Liver (tissue), 9 donors: ENCODE data around the gene EXOC6B. TPM values are rescaled to one million over a fixed set of nuclear protein-coding genes. Genes with fewer than 3 reads are reported as not detected.

Experiments
- DNase-seq: peaks from one replicate; pipeline ENCODE4 v3.0.0-alpha.2; 2017; ENCODE audit warnings: low spot score
- H3K27ac ChIP-seq, 2 donors: one replicate each; pipeline ENCODE4 v1.7.0; 2013; ENCODE audit warnings: inconsistent platforms in 2 of 2, low read length in 2 of 2, control low read depth in 1 of 2, low read depth in 1 of 2, mild to moderate bottlenecking in 1 of 2
- H3K27me3 ChIP-seq, 4 donors: one replicate each; pipeline versions ENCODE4 v1.6.1 to v1.7.0; 2013; ENCODE audit warnings: low read length in 3 of 4, inconsistent platforms in 1 of 4, mild to moderate bottlenecking in 1 of 4, moderate library complexity in 1 of 4; ENCODE audit not compliant: control insufficient read depth in 4 of 4, insufficient read depth in 4 of 4
- H3K36me3 ChIP-seq, 4 donors: one replicate each; pipeline versions ENCODE4 v1.6.1 to v1.7.0; 2013; ENCODE audit warnings: low read length in 3 of 4, mild to moderate bottlenecking in 3 of 4, low read depth in 1 of 4, moderate library complexity in 1 of 4; ENCODE audit not compliant: control insufficient read depth in 4 of 4, insufficient read depth in 3 of 4
- H3K4me1 ChIP-seq, 4 donors: one replicate each; pipeline versions ENCODE4 v1.6.1 to v1.7.0; 2013; ENCODE audit warnings: low read length in 3 of 4, mild to moderate bottlenecking in 3 of 4, moderate library complexity in 1 of 4; ENCODE audit not compliant: control insufficient read depth in 4 of 4, insufficient read depth in 4 of 4
- H3K4me3 ChIP-seq, 3 donors: one replicate each; pipeline versions ENCODE4 v1.6.1 to v1.7.0; 2013; ENCODE audit warnings: low read length in 3 of 3, control low read depth in 1 of 3, low read depth in 1 of 3, mild to moderate bottlenecking in 1 of 3
- H3K9ac ChIP-seq, 2 donors: one replicate each; pipeline ENCODE4 v1.7.0; 2013; ENCODE audit warnings: low read length in 2 of 2, mild to moderate bottlenecking in 2 of 2, moderate library complexity in 2 of 2, control low read depth in 1 of 2, low read depth in 1 of 2
- H3K9me3 ChIP-seq, 4 donors: one replicate each; pipeline versions ENCODE4 v1.6.1 to v1.7.0; 2013; ENCODE audit warnings: low read length in 3 of 4; ENCODE audit not compliant: control insufficient read depth in 4 of 4
- ATF3 ChIP-seq: IDR thresholded peaks from 2 replicates; pipeline ENCODE4 v1.6.1; 2016; ENCODE audit warnings: antibody characterized with exemption
- EGR1 ChIP-seq, 2 donors: IDR thresholded peaks; 2 replicates each; pipeline ENCODE4 v1.6.1; 2016 to 2018; ENCODE audit warnings: antibody characterized with exemption in 2 of 2, low read depth in 2 of 2
- FOXA1 ChIP-seq: IDR thresholded peaks from 2 replicates; pipeline ENCODE4 v1.6.1; 2016; ENCODE audit warnings: antibody characterized with exemption
- FOXA2 ChIP-seq: IDR thresholded peaks from 2 replicates; pipeline ENCODE4 v1.6.1; 2016; ENCODE audit warnings: antibody characterized with exemption
- GABPA ChIP-seq, 2 donors: IDR thresholded peaks in 1 of 2; conservative IDR thresholded peaks in 1 of 2; 2 replicates each; pipeline ENCODE4 v1.6.1; 2016; ENCODE audit warnings: antibody characterized with exemption in 2 of 2, mild to moderate bottlenecking in 1 of 2, moderate library complexity in 1 of 2
- HNF4A ChIP-seq, 2 donors: conservative IDR thresholded peaks; 2 replicates each; pipeline ENCODE4 v1.6.1; 2016; ENCODE audit warnings: antibody characterized with exemption in 2 of 2, mild to moderate bottlenecking in 2 of 2
- HNF4G ChIP-seq: IDR thresholded peaks from 2 replicates; pipeline ENCODE4 v1.6.1; 2016; ENCODE audit warnings: antibody characterized with exemption
- JUND ChIP-seq, 2 donors: IDR thresholded peaks; 2 replicates each; pipeline ENCODE4 v1.6.1; 2016; ENCODE audit warnings: antibody characterized with exemption in 2 of 2
- MAX ChIP-seq: IDR thresholded peaks from 2 replicates; pipeline ENCODE4 v1.6.1; 2016; ENCODE audit warnings: antibody characterized with exemption
- NR2F2 ChIP-seq: IDR thresholded peaks from 2 replicates; pipeline ENCODE4 v1.6.1; 2016; ENCODE audit warnings: antibody characterized with exemption
- RAD21 ChIP-seq, 2 donors: IDR thresholded peaks; 2 replicates each; pipeline ENCODE4 v1.6.1; 2016; ENCODE audit warnings: antibody characterized with exemption in 2 of 2, mild to moderate bottlenecking in 2 of 2
- REST ChIP-seq: IDR thresholded peaks from 2 replicates; pipeline ENCODE4 v1.6.1; 2016; ENCODE audit warnings: antibody characterized with exemption, mild to moderate bottlenecking
- RXRA ChIP-seq, 2 donors: IDR thresholded peaks; 2 replicates each; pipeline ENCODE4 v1.6.1; 2017 to 2018; ENCODE audit warnings: antibody characterized with exemption in 2 of 2, mild to moderate bottlenecking in 1 of 2
- SP1 ChIP-seq: IDR thresholded peaks from 2 replicates; pipeline ENCODE4 v1.6.1; 2018; ENCODE audit warnings: antibody characterized with exemption, mild to moderate bottlenecking
- TAF1 ChIP-seq: conservative IDR thresholded peaks from 2 replicates; pipeline ENCODE4 v1.6.1; 2016; ENCODE audit warnings: antibody characterized with exemption, mild to moderate bottlenecking
- YY1 ChIP-seq: IDR thresholded peaks from 2 replicates; pipeline ENCODE4 v1.6.1; 2016; ENCODE audit warnings: antibody characterized with exemption, mild to moderate bottlenecking
- WGBS: extraction: QIAGEN DNeasy Blood & Tissue Kit; methylation state at CpG from one replicate; pipeline ENCODE4 v1.1.7; 2013; 5-methylcytosine and 5-hydroxymethylcytosine counted together
- polyA plus RNA-seq, 2 donors: library from polyadenylated mRNA; stranded (reverse) in 1 of 2; unstranded in 1 of 2; fragments of 200-250 nt in 1 of 2; fragments of >200 nt in 1 of 2; fragmentation: Nextera tagmentation in 1 of 2; extraction: Ambion mirVana in 1 of 2; gene quantifications; one replicate each; pipeline versions ENCODE4 v1.2.1 to v1.2.3, GENCODE V29; 2013 to 2015
- total RNA-seq, 2 donors: library from RNA; depleted of rRNA; stranded (reverse); fragments of >200 nt; gene quantifications; one replicate each; pipeline ENCODE4 v1.2.3, GENCODE V29; 2014
- TF ChIP-seq, protein P1 (sequence below): IDR thresholded peaks from 2 replicates; pipeline ENCODE4 v1.6.1; 2016; ENCODE audit warnings: antibody characterized with exemption
- TF ChIP-seq, protein P2 (sequence below): fragments of 150-350 bp; IDR thresholded peaks from 2 replicates; pipeline ENCODE4 v1.5.1; 2017; ENCODE audit warnings: improper control_type of control experiment, low read depth, low read length; ENCODE audit not compliant: missing input control
- donor health status: healthy.
- donor health status: healthy.
- donor health status: healthy.
- donor health status: healthy.
- donor health status: healthy.

Gene EXOC6B
- total and polyA plus RNA-seq, 4 donors = 1.7 to 9.5 (median 5.5) TPM

GRCh38 chr2:72496479-72496878, 329.4 kb downstream of the EXOC6B start:
- TF ChIP-seq RXRA (IDR thresholded peaks at IDR 0.05) = no peak
- no peak for TF ChIP-seq GABPA (IDR thresholded peaks at IDR 0.05 in 1 of 2, conservative IDR thresholded peaks at IDR 0.05 in 1 of 2)
- TF ChIP-seq HNF4A (conservative IDR thresholded peaks at IDR 0.05) = no peak
- no peak for TF ChIP-seq FOXA1
- no peak for TF ChIP-seq ATF3
- TF ChIP-seq, protein P1, sequence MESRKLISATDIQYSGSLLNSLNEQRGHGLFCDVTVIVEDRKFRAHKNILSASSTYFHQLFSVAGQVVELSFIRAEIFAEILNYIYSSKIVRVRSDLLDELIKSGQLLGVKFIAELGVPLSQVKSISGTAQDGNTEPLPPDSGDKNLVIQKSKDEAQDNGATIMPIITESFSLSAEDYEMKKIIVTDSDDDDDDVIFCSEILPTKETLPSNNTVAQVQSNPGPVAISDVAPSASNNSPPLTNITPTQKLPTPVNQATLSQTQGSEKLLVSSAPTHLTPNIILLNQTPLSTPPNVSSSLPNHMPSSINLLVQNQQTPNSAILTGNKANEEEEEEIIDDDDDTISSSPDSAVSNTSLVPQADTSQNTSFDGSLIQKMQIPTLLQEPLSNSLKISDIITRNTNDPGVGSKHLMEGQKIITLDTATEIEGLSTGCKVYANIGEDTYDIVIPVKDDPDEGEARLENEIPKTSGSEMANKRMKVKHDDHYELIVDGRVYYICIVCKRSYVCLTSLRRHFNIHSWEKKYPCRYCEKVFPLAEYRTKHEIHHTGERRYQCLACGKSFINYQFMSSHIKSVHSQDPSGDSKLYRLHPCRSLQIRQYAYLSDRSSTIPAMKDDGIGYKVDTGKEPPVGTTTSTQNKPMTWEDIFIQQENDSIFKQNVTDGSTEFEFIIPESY = no peak
- TF ChIP-seq NR2F2 = no peak
- TF ChIP-seq RAD21 (IDR thresholded peaks at IDR 0.05) = no peak
- TF ChIP-seq TAF1 = no peak
- TF ChIP-seq EGR1 (IDR thresholded peaks at IDR 0.05; ENCODE audit: low read depth in 2 of 2) = no peak
- TF ChIP-seq FOXA2 = no peak
- TF ChIP-seq MAX = no peak
- TF ChIP-seq, protein P2, sequence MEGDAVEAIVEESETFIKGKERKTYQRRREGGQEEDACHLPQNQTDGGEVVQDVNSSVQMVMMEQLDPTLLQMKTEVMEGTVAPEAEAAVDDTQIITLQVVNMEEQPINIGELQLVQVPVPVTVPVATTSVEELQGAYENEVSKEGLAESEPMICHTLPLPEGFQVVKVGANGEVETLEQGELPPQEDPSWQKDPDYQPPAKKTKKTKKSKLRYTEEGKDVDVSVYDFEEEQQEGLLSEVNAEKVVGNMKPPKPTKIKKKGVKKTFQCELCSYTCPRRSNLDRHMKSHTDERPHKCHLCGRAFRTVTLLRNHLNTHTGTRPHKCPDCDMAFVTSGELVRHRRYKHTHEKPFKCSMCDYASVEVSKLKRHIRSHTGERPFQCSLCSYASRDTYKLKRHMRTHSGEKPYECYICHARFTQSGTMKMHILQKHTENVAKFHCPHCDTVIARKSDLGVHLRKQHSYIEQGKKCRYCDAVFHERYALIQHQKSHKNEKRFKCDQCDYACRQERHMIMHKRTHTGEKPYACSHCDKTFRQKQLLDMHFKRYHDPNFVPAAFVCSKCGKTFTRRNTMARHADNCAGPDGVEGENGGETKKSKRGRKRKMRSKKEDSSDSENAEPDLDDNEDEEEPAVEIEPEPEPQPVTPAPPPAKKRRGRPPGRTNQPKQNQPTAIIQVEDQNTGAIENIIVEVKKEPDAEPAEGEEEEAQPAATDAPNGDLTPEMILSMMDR = no peak
- TF ChIP-seq REST = no peak
- no peak for TF ChIP-seq SP1
- TF ChIP-seq YY1 = no peak
- no peak for TF ChIP-seq HNF4G
- TF ChIP-seq JUND (IDR thresholded peaks at IDR 0.05) = no peak
- peaks cover 0 to 5% (median 1%) of the 10 kb centered on the region in 4 donors for H3K36me3 ChIP-seq
- no peaks in the 10 kb centered on the region for H3K27me3 ChIP-seq
- H3K9me3 ChIP-seq = no peaks in the 10 kb centered on the region
- no peaks in the 10 kb centered on the region for H3K4me1 ChIP-seq
- no peak overlapping the region for H3K4me3 ChIP-seq
- DNase-seq = no peak
- no peak overlapping the region for H3K27ac ChIP-seq
- H3K9ac ChIP-seq = no peak overlapping the region

GRCh38 chr2:72494392-72494791, 331.4 kb downstream of the EXOC6B start:
- H3K9ac ChIP-seq = no peak overlapping the region
- H3K36me3 ChIP-seq = peaks cover 0 to 7% (median 3%) of the 10 kb centered on the region in 4 donors
- H3K4me1 ChIP-seq = no peaks in the 10 kb centered on the region
- WGBS = 86% methylated on average over 1 of the region's 1 CpG
- no peaks in the 10 kb centered on the region for H3K9me3 ChIP-seq
- TF ChIP-seq FOXA2 = no peak
- TF ChIP-seq HNF4A (conservative IDR thresholded peaks at IDR 0.05) = no peak
- no peak for TF ChIP-seq RAD21 (IDR thresholded peaks at IDR 0.05)
- no peak for TF ChIP-seq HNF4G
- TF ChIP-seq FOXA1 = no peak
- no peak for TF ChIP-seq GABPA (IDR thresholded peaks at IDR 0.05 in 1 of 2, conservative IDR thresholded peaks at IDR 0.05 in 1 of 2)
- TF ChIP-seq SP1 = no peak
- TF ChIP-seq EGR1 (IDR thresholded peaks at IDR 0.05; ENCODE audit: low read depth in 2 of 2) = no peak
- TF ChIP-seq ATF3 = no peak
- TF ChIP-seq JUND (IDR thresholded peaks at IDR 0.05) = no peak
- TF ChIP-seq, protein P1 = no peak
- TF ChIP-seq TAF1 = no peak
- TF ChIP-seq YY1 = no peak
- no peak for TF ChIP-seq REST
- H3K27ac ChIP-seq = no peak overlapping the region
- no peaks in the 10 kb centered on the region for H3K27me3 ChIP-seq
- H3K4me3 ChIP-seq = no peak overlapping the region
- no peak for DNase-seq
